ENCODE data around the gene ROBO3.

The ROBO3 gene

GRCh38 chr11:124865181-124865901 is at the start of gene ROBO3:
Gene ROBO3, plus strand, starts transcription at chr11:124865432. Its CDS starts 146 bp downstream, at chr11:124865578.
- Histone ChIP-seq H3K27me3 (peaks cover 16 to 94% of the 10 kb centered on the region in 2 donors), H3K4me3 (peak within 1 kb of the TSS; percentile 9 to 44), H3K4me1 (peaks cover 0 to 56% (median 43%) of the 10 kb centered on the region in 4 donors), H3K9me3 (no peaks in the 10 kb centered on the region), H3K27ac (no peak within 1 kb of the TSS), H3K36me3 (no peaks in the 10 kb centered on the region)
- intact Hi-C loops (cut with DNase I; ENCODE audit: low total_unique reads), result loop anchor here (5.0 kb wide), 1 partner anchor 198 kb away; no protein-coding TSS in a partner anchor
- TF ChIP-seq CTCF (IDR thresholded peaks at IDR 0.05), result no peak
- DNase-seq, result no peak

GRCh38 chr11:124817036-124817435 is 48.2 kb upstream of the ROBO3 start:
- no peak for DNase-seq
- H3K27me3 ChIP-seq, result peaks cover 0 to 27% of the 10 kb centered on the region in 2 donors
- H3K4me1 ChIP-seq, result no peaks in the 10 kb centered on the region
- intact Hi-C loops (cut with DNase I; ENCODE audit: low total_unique reads), result loop anchor here (5.0 kb wide), 1 partner anchor 170 kb away; no protein-coding TSS in a partner anchor
- TF ChIP-seq CTCF (IDR thresholded peaks at IDR 0.05), result no peak
- no peaks in the 10 kb centered on the region for H3K9me3 ChIP-seq
- H3K4me3 ChIP-seq, result no peak overlapping the region
- H3K27ac ChIP-seq, result no peak overlapping the region
- no peaks in the 10 kb centered on the region for H3K36me3 ChIP-seq

GRCh38 chr11:124821995-124822730 is 43.1 kb upstream of the ROBO3 start:
- H3K9me3 ChIP-seq, result no peaks in the 10 kb centered on the region
- peaks cover 0 to 26% of the 10 kb centered on the region in 2 donors for H3K27me3 ChIP-seq
- TF ChIP-seq CTCF (IDR thresholded peaks at IDR 0.05), result no peak
- no peaks in the 10 kb centered on the region for H3K4me1 ChIP-seq
- H3K27ac ChIP-seq, result no peak overlapping the region
- H3K4me3 ChIP-seq, result no peak overlapping the region
- no peaks in the 10 kb centered on the region for H3K36me3 ChIP-seq
- no peak for DNase-seq
- intact Hi-C loops (cut with DNase I; ENCODE audit: low total_unique reads), result no loop called here

- H3K27ac ChIP-seq, result no peak overlapping the region
- H3K27me3 ChIP-seq, result peaks cover 0 to 19% of the 10 kb centered on the region in 2 donors
- no peaks in the 10 kb centered on the region for H3K9me3 ChIP-seq
- no peak for TF ChIP-seq CTCF (IDR thresholded peaks at IDR 0.05)
- no peak for DNase-seq
- no peak overlapping the region for H3K4me3 ChIP-seq
- intact Hi-C loops (cut with DNase I; ENCODE audit: low total_unique reads), result no loop called here
- no peaks in the 10 kb centered on the region for H3K36me3 ChIP-seq
- H3K4me1 ChIP-seq, result no peaks in the 10 kb centered on the region
Observed at GRCh38 chr11:124823512-124824376, 41.5 kb upstream of the ROBO3 start.

GRCh38 chr11:124825876-124826275 is 39.4 kb upstream of the ROBO3 start:
- TF ChIP-seq CTCF (IDR thresholded peaks at IDR 0.05), result no peak
- Histone ChIP-seq H3K27ac (no peak overlapping the region), H3K36me3 (no peaks in the 10 kb centered on the region), H3K9me3 (no peaks in the 10 kb centered on the region), H3K27me3 (peaks cover 0 to 10% of the 10 kb centered on the region in 2 donors), H3K4me1 (no peaks in the 10 kb centered on the region), H3K4me3 (no peak overlapping the region)
- no peak for DNase-seq
- intact Hi-C loops (cut with DNase I; ENCODE audit: low total_unique reads), result no loop called here

Measured in tibial artery (tissue), 4 donors.